Prostate gland (tissue), 2 donors: ENCODE results near the gene IZUMO4.

Experiments
- CTCF ChIP-seq, 4 experiments: fragments of 200-600 bp in 2 of 4; fragments of 450-650 bp in 2 of 4; sonication (generic) in 2 of 4; IDR thresholded peaks; 1 replicate in 3 of 4; 2 replicates in 1 of 4; pipeline ENCODE4 v1.5.1; 2016 to 2019; ENCODE audit warnings: antibody characterized with exemption in 4 of 4, mild to moderate bottlenecking in 2 of 4, moderate library complexity in 2 of 4
- POLR2AphosphoS5 ChIP-seq: sonication (generic); formaldehyde crosslinking; IDR thresholded peaks from one replicate; pipeline ENCODE4 v1.6.1; 2017; ENCODE audit warnings: antibody characterized with exemption

GRCh38 chr19:2127758-2128157 lies 31.0 kb downstream of the IZUMO4 start:
- no peak for TF ChIP-seq CTCF (IDR thresholded peaks at IDR 0.05)
- no peak for TF ChIP-seq POLR2AphosphoS5
